HCT116 (cell line): ENCODE measurements around the gene ZNF677. TPM values are rescaled to one million over a fixed set of nuclear protein-coding genes. Genes with fewer than 3 reads are reported as not detected.
A peak's percentile ranks its signal among the peaks of the same experiment; 100 is the strongest.

Experiments used
- ATAC-seq: fragments of 200-7000 bp; cut with Tn5 transposase; 2 replicates; pipeline ENCODE4 v1.9.1; 2020; ENCODE audit warnings: mild to moderate bottlenecking, moderate library complexity
- BruUV-seq: library from RNA; stranded (reverse); fragments of 400-500 nt; replicated peaks from 2 replicates; lab custom pipeline; 2021; lab: Mats Ljungman, UMichigan
- CTCF ChIA-PET: fragments of 300-600 bp; sonication (Branson Sonifier 250); formaldehyde crosslinking; loops from one replicate; lab custom pipeline; 2021; ENCODE audit warnings: antibody characterized with exemption; lab: Charles Lee
- POLR2A ChIA-PET: fragments of 300-600, 350-600 bp; sonication (Branson Sonifier 250); formaldehyde crosslinking; loops from one replicate; lab custom pipeline; 2021; ENCODE audit warnings: antibody characterized with exemption; lab: Charles Lee
- RAD21 ChIA-PET, 2 experiments: fragments of 300-600 bp; sonication (Branson Sonifier 250); formaldehyde crosslinking; loops; one replicate each; lab custom pipeline; 2023; ENCODE audit warnings: low total read pairs in 2 of 2; ENCODE audit not compliant: uncharacterized antibody in 2 of 2, unreplicated experiment in 2 of 2, low non-redundant PET in 1 of 2; lab: Charles Lee
- DNase-seq: peaks from one replicate; pipeline ENCODE4 v3.0.0-alpha.2; 2010; ENCODE audit warnings: low read depth, low spot score
- H2AFZ ChIP-seq: fragments of 200-600 bp; shearing (Covaris generic), sonication (generic); 2 replicates; pipeline ENCODE4 v1.6.1; 2017; ENCODE audit warnings: low read depth, mixed run types, mixed read lengths, antibody characterized with exemption, low read length; ENCODE audit not compliant: poor library complexity, severe bottlenecking
- H3K27ac ChIP-seq: 2 replicates; pipeline ENCODE4 v1.5.1; 2012; ENCODE audit warnings: low read depth, low read length
- H3K27me3 ChIP-seq: fragments of 200-600 bp; sonication (generic); 2 replicates; pipeline ENCODE4 v1.6.1; 2016; ENCODE audit warnings: mixed run types, low read length, mixed read lengths; ENCODE audit not compliant: insufficient read depth
- H3K36me3 ChIP-seq, 2 experiments: fragments of 200-500 bp in 1 of 2; fragments of 200-600 bp in 1 of 2; sonication (Bioruptor generic) in 1 of 2; sonication (generic) in 1 of 2; 2 replicates each; pipeline versions ENCODE4 v1.5.1 to v1.6.1; 2014 to 2016; ENCODE audit warnings: low read length in 2 of 2, inconsistent platforms in 1 of 2, mixed read lengths in 1 of 2, mixed run types in 1 of 2; ENCODE audit not compliant: insufficient read depth in 2 of 2, control insufficient read depth in 1 of 2
- H3K4me1 ChIP-seq, 2 experiments: fragments of 200-600 bp in 1 of 2; sonication (generic) in 1 of 2; 2 replicates each; pipeline versions ENCODE4 v1.5.1 to v1.6.1; 2012 to 2017; ENCODE audit warnings: low read length in 2 of 2, inconsistent platforms in 1 of 2, mild to moderate bottlenecking in 1 of 2, mixed read lengths in 1 of 2, mixed run types in 1 of 2, moderate library complexity in 1 of 2; ENCODE audit not compliant: insufficient read depth in 2 of 2, control insufficient read depth in 1 of 2
- H3K4me2 ChIP-seq: fragments of 200-600 bp; sonication (generic); 2 replicates; pipeline ENCODE4 v1.6.1; 2017; ENCODE audit warnings: mixed run types, low read length, mixed read lengths
- H3K4me3 ChIP-seq, 2 experiments: fragments of 200-600 bp in 1 of 2; sonication (generic) in 1 of 2; replicated peaks in 1 of 2; 2 replicates each; pipeline ENCODE4 v1.5.1; 2011 to 2016; ENCODE audit warnings: low read length in 2 of 2, control low read depth in 1 of 2, low read depth in 1 of 2, mild to moderate bottlenecking in 1 of 2, mixed read lengths in 1 of 2, mixed run types in 1 of 2
- H3K79me2 ChIP-seq: fragments of 200-600 bp; sonication (generic); 2 replicates; pipeline ENCODE4 v1.6.1; 2017; ENCODE audit warnings: mild to moderate bottlenecking, mixed run types, low read length, moderate library complexity, mixed read lengths; ENCODE audit not compliant: insufficient read depth
- H3K9ac ChIP-seq: fragments of 200-600 bp; sonication (generic); 2 replicates; pipeline ENCODE4 v1.6.1; 2016; ENCODE audit warnings: low read length, mixed read lengths
- H3K9me2 ChIP-seq: fragments of 200-600 bp; sonication (generic), shearing (Covaris generic); 2 replicates; pipeline ENCODE4 v1.6.1; 2017; ENCODE audit warnings: mixed run types, mild to moderate bottlenecking, moderate library complexity; ENCODE audit not compliant: insufficient read depth
- H3K9me3 ChIP-seq, 2 experiments: fragments of 200-500 bp in 1 of 2; fragments of 200-600 bp in 1 of 2; sonication (Bioruptor generic) in 1 of 2; sonication (generic) in 1 of 2; 2 replicates each; pipeline ENCODE4 v1.6.1; 2014 to 2017; ENCODE audit warnings: low read length in 2 of 2, mixed read lengths in 2 of 2, inconsistent platforms in 1 of 2, low read depth in 1 of 2, mild to moderate bottlenecking in 1 of 2, mixed run types in 1 of 2, moderate library complexity in 1 of 2; ENCODE audit not compliant: control insufficient read depth in 1 of 2, insufficient read depth in 1 of 2
- H4K20me1 ChIP-seq: fragments of 200-600 bp; sonication (generic), shearing (Covaris generic); 2 replicates; pipeline ENCODE4 v1.6.1; 2017; ENCODE audit warnings: mixed run types, mild to moderate bottlenecking, moderate library complexity; ENCODE audit not compliant: insufficient read depth
- CBX3 ChIP-seq: IDR thresholded peaks from 2 replicates; pipeline ENCODE4 v1.6.1; 2012; ENCODE audit warnings: low read depth
- CEBPB ChIP-seq: IDR thresholded peaks from 2 replicates; pipeline ENCODE4 v1.6.1; 2012; ENCODE audit warnings: low read depth
- EGR1 ChIP-seq: IDR thresholded peaks from 2 replicates; pipeline ENCODE4 v1.6.1; 2012; ENCODE audit warnings: low read depth
- ELF1 ChIP-seq: IDR thresholded peaks from 2 replicates; pipeline ENCODE4 v1.6.1; 2012; ENCODE audit warnings: low read depth, borderline replicate concordance
- EZH2 ChIP-seq: fragments of 200-600 bp; sonication (generic); IDR thresholded peaks from 2 replicates; pipeline ENCODE4 v1.6.1; 2017; ENCODE audit warnings: antibody characterized with exemption, mixed run types
- EZH2phosphoT487 ChIP-seq: fragments of 200-600 bp; IDR thresholded peaks from 2 replicates; pipeline ENCODE4 v1.6.1; 2018; ENCODE audit warnings: antibody characterized with exemption, borderline replicate concordance
- POLR2A ChIP-seq: IDR thresholded peaks from 2 replicates; pipeline ENCODE4 v1.7.0; 2011; ENCODE audit warnings: borderline replicate concordance; ENCODE audit not compliant: insufficient read depth, insufficient read length; ENCODE audit errors: extremely low read depth
- POLR2AphosphoS5 ChIP-seq: IDR thresholded peaks from 2 replicates; pipeline ENCODE4 v1.6.1; 2011; ENCODE audit warnings: mild to moderate bottlenecking, low read depth, low read length, moderate library complexity
- SP1 ChIP-seq: IDR thresholded peaks from 2 replicates; pipeline ENCODE4 v1.6.1; 2012; ENCODE audit warnings: low read depth
- SRF ChIP-seq: IDR thresholded peaks from 2 replicates; pipeline ENCODE4 v1.6.1; 2012; ENCODE audit warnings: low read depth
- YY1 ChIP-seq: IDR thresholded peaks from 2 replicates; pipeline ENCODE4 v1.6.1; 2011; ENCODE audit warnings: low read length, low read depth, moderate library complexity, mild to moderate bottlenecking; ENCODE audit not compliant: insufficient replicate concordance; ENCODE audit errors: extremely low read depth
- ZFX ChIP-seq: fragments of 450-650 bp; IDR thresholded peaks from 2 replicates; pipeline ENCODE4 v1.6.1; 2017
- intact Hi-C: fragments of 100-400 bp; cut with micrococcal nuclease; formaldehyde crosslinking; loops from 2 replicates; pipeline ENCODE4 v1.10.0; 2022
- total RNA-seq: library from RNA; stranded (reverse); gene quantifications from one replicate; pipeline ENCODE4 v1.2.1, GENCODE V29; 2021; ENCODE audit not compliant: unreplicated experiment
- TF ChIP-seq, protein P1 (sequence below), 3 experiments: fragments of 200-600 bp in 1 of 3; sonication (generic) in 1 of 3; IDR thresholded peaks in 2 of 3; conservative IDR thresholded peaks in 1 of 3; 2 replicates each; pipeline ENCODE4 v1.5.1; 2012 to 2017; ENCODE audit warnings: low read depth in 2 of 3, low read length in 2 of 3, antibody characterized with exemption in 1 of 3, borderline replicate concordance in 1 of 3, control low read depth in 1 of 3, mild to moderate bottlenecking in 1 of 3, mixed read lengths in 1 of 3, mixed run types in 1 of 3, moderate library complexity in 1 of 3; ENCODE audit not compliant: insufficient read depth in 1 of 3

The ZNF677 gene
- total RNA-seq, 1 experiment from 2014 or later = 0.34 TPM

- Histone ChIP-seq H3K27ac (no peak within 1 kb of the TSS), H3K4me2 (peak within 1 kb of the TSS; percentile 21; the same call in 1 of the 2 replicates), H3K4me3 (peak within 1 kb of the TSS in 1 of 2 experiments; percentile 31; a peak in 2 of 4 replicates), H3K9ac (no peak within 1 kb of the TSS), H3K9me2 (no peaks in the 10 kb centered on the region), H3K36me3 (no peaks in the 10 kb centered on the region), H2AFZ (no peak within 1 kb of the TSS), H3K4me1 (no peaks in the 10 kb centered on the region), H3K79me2 (no peaks in the 10 kb centered on the region), H4K20me1 (no peaks in the 10 kb centered on the region), H3K9me3 (peaks cover 4 to 8% of the 10 kb centered on the region in 2 experiments; a peak in 2 of 4 replicates), H3K27me3 (no peaks in the 10 kb centered on the region)
- ATAC-seq = 0 out of 2 replicates have a peak, but pooled peaks have one; percentile 30
- ChIA-PET POLR2A (no interaction called here), CTCF (no interaction called here), RAD21 (no interaction called here)
- no TSS peak for BruUV-seq
- TF ChIP-seq YY1 = no peak
- TF ChIP-seq SP1 = no peak
- TF ChIP-seq ELF1 = no peak
- no peak for TF ChIP-seq CBX3
- no peak for TF ChIP-seq CEBPB
- no peak for TF ChIP-seq SRF
- TF ChIP-seq EZH2 = no peak
- TF ChIP-seq EZH2phosphoT487 = no peak
- TF ChIP-seq, protein P1, sequence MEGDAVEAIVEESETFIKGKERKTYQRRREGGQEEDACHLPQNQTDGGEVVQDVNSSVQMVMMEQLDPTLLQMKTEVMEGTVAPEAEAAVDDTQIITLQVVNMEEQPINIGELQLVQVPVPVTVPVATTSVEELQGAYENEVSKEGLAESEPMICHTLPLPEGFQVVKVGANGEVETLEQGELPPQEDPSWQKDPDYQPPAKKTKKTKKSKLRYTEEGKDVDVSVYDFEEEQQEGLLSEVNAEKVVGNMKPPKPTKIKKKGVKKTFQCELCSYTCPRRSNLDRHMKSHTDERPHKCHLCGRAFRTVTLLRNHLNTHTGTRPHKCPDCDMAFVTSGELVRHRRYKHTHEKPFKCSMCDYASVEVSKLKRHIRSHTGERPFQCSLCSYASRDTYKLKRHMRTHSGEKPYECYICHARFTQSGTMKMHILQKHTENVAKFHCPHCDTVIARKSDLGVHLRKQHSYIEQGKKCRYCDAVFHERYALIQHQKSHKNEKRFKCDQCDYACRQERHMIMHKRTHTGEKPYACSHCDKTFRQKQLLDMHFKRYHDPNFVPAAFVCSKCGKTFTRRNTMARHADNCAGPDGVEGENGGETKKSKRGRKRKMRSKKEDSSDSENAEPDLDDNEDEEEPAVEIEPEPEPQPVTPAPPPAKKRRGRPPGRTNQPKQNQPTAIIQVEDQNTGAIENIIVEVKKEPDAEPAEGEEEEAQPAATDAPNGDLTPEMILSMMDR (IDR thresholded peaks at IDR 0.05 in 2 of 3, conservative IDR thresholded peaks at IDR 0.05 in 1 of 3; ENCODE audit: borderline replicate concordance in 1 of 3, insufficient read depth in 1 of 3, low read depth in 2 of 3, low read length in 2 of 3) = no peak
- no peak for TF ChIP-seq POLR2A
- TF ChIP-seq ZFX = no peak
- no peak for TF ChIP-seq EGR1
- TF ChIP-seq POLR2AphosphoS5 = no peak
- DNase-seq = no peak
- intact Hi-C loops = loop anchor here (10.0 kb wide), 2 partner anchors 172 to 552 kb away; partner anchors contain the start of gene ZNF525
Observed at GRCh38 chr19:53192771-53193534, 61.7 kb downstream of the ZNF677 start, which contains the start of gene ZNF665. Gene ZNF665 (minus strand): TSS chr19:53193358. CDS start chr19:53182898, 10,460 bp downstream.
